Right forelimb (tissue), 1 donor: ENCODE measurements around the gene GRK1.

Experiments
- DNase-seq: peaks from one replicate; pipeline ENCODE4 v3.0.0-alpha.2; 2018

The GRK1 gene

DNA sequence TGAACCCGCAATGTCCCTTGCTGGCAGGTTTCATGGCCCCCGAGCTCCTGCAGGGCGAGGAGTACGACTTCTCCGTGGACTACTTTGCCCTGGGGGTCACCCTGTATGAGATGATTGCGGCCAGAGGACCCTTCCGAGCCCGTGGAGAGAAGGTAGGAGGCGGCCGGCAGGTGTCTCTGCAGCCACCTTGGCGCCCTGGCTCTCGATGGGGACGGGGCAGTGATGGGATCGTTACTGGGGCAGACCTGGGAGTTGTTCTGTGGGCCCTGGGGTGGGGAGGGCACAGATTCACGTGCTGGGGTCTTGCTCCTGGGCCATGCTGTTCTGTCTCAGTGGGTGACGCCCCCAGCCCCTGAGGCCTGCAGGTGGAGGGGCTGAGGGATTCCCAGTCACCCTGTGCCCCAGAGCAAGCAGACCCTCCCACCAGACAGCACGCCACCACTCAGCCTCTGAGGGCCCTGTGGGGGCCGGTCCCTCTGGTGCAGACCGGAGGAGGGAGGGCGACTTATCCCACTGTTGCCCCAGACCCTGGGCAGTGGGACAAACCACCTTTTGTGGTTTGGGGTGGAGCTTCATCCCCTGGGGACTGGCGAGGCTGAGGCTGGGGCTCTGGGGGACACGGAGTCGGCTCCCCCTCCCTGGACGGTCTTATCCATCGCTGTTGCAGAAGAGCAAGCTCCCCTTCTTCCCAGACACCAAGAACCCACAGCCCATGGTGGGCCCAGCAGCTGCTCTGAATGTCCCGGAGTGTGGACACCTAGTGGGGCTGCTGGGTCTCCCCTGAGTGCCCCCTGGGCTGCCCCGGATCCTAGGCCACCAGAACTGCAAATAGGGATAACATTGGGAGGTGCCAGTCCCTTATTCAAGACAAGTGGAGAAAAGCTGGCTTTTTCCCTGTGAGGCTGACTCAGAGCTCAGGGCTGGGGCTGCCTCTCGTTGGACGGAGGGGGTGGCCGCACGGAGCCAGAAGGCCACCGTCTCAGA lies 64.5 kb downstream of the GRK1 start:
- no peak for DNase-seq

DNA sequence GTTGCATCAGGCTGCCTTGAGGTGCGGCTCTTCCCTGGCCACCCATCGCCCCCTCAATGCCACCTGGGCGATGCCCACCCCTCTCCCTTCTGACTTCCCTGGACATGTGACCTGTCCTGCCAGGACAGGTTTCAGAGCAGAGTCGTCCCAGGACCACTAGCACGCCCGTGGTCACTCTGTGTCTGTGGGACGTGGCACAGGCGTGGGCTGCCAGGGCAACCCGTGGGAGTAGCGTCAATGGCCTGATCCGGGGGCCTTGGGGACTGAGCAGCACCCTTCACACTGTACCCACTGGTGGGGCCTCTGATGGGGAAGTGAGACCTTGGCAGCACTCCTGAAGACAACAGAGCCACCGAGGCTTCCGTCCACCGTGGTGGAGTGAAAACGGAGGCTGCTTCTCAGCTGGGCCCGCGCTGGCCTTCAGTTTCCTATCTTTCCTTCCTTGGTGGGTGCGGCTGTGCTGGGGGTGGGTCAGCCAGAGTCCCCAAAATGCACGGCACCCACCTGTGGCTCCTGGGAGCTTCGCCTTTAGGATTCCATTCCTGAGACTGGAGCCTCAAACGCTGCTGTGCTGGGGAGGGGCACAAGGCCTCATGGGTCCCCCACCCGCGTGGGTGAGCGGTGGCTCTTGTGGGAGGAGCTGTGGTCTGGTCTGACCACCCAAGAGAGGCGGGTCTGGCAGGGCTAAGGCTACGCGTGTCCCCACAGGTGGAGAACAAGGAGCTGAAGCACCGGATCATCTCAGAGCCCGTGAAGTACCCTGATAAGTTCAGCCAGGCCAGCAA lies 65.3 kb downstream of the GRK1 start:
- DNase-seq: no peak

DNA sequence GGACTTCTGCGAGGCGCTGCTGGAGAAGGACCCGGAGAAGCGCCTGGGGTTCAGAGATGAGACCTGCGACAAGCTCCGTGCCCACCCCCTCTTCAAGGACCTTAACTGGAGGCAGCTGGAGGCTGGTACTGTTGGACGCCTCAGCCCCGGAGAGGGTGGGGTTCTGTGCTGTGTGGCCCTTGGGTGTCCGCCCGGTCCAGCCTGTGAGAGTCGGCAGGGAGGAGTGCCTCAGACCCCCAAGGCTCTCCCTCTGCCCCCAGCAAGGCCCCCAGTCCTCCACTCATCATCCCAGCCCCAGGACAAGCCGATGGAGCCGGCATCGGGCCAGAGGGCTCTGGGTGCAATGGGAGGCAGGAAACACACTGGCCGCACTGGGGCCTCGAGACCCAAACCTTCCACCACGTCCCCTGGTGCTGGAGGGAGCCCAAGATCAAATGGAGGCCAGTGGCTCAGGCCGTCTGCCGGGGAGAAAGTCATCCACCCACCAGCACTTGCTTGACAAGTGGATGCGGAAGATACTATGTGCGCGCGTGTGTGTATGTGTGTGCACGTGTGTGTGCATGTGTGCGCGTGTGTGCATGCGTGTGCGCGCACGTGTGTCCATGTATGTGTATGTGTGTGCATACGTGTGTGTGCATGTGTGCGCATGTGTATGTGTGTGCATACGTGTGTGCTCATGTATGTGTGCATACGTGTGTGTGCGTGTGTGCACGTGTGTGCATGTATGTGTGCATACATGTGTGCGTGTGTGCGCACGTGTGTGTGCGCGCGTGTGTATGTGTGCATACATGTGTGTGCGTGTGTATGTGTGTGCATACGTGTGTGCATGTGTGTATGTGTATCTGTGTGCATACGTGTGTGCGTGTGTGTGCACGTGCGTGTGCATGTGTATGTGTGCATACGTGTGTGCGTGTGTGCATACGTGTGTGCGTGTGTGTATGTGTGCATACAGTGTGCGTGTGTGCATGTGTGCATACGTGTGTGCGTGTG lies 66.2 kb downstream of the GRK1 start:
- no peak for DNase-seq

- DNase-seq: no peak
Measured at GRCh38 chr13:113734099-113734825, 67.2 kb downstream of the GRK1 start.

- DNase-seq: no peak
Measured at GRCh38 chr13:113734826-113735125, 67.8 kb downstream of the GRK1 start.

DNA sequence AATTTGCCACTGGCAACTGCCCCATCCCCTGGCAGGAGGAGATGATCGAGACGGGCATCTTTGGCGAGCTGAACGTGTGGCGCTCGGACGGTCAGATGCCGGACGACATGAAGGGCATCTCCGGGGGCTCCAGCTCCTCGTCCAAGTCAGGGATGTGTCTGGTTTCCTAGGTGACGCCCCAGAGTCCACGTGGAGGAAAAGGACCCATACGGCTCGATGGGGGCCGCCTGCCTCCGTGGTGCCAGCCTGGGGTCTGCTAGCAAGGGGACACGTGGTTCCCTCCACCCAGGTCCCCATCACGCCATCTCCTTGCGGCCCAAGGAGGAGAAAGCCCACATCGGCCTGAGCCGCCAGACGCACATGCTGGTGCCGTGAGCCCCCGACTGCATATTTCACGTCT lies 68.2 kb downstream of the GRK1 start:
- no peak for DNase-seq

GRCh38 chr13:113735750-113736149 lies 68.7 kb downstream of the GRK1 start:
- no peak for DNase-seq

DNA sequence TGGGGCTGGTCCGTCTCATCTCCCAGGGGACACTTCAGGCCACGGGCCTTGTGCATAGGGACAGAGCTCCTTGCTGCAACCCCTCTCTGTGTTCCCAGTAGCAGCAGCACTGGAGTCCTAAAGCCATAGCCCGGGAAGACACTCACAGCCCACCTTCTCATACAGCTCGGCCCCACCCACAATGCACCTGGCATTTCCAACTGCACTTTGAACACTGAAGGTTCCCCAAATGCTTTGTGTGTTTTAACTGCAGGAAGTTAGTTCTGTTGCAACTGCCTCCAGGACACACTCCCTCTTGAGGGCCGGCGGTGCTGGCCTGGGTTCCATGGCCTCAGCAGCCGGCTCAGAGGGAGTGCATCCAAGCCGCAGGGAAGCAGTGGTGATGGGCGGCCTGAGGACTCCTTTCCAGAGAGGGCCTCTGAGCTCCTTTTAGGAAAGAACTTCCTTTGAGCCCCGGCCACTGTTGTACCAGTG lies 69.3 kb downstream of the GRK1 start:
- DNase-seq: no peak

GRCh38 chr13:113737803-113738202 lies 70.8 kb downstream of the GRK1 start:
- no peak for DNase-seq

DNA sequence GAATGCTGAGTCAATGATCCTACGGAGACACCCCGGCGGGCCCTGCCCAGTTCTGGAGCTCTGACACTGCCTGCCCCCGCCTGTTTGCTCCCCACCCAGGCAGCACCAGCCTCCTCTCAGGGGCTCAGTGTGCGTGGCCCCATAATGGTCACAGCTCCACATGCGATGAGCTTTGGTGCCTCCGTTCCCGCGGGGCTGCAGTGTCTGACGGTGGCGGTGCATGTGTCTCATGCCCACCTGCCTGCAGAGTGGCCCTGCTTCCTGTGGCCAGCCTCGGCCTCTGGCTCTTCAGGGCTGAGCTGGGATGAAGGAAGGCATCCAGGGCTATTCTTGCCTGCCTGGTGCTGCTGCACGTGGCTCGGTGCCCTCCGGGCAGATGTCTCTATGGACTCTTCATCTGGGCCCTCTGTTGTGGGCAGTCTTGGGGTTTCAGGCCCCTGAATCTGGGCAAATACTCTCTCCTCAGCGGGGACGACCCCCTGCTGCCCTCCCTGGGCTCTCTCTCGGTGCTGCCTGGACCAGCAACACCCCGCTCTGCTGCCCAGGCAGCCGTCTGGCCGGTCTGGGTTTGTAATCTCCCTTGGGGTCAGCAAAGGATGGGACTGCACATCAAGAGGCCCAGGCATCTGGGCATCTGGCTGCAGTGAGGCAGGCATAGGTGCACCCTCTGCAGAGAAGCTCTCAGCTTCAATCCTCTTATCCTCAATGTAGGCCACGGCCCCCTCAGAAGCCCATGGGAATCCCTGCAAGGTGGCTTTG lies 72.7 kb downstream of the GRK1 start:
- DNase-seq: no peak

GRCh38 chr13:113740286-113740556 lies 73.2 kb downstream of the GRK1 start:
- DNase-seq: no peak

- no peak for DNase-seq
Measured at GRCh38 chr13:113740661-113741060, 73.6 kb downstream of the GRK1 start.

- DNase-seq: no peak
Measured at GRCh38 chr13:113741191-113741668, 74.2 kb downstream of the GRK1 start.

- no peak for DNase-seq
Measured at GRCh38 chr13:113742000-113742441, 75.0 kb downstream of the GRK1 start.

- no peak for DNase-seq
Measured at GRCh38 chr13:113742445-113743120, 75.6 kb downstream of the GRK1 start.

DNA sequence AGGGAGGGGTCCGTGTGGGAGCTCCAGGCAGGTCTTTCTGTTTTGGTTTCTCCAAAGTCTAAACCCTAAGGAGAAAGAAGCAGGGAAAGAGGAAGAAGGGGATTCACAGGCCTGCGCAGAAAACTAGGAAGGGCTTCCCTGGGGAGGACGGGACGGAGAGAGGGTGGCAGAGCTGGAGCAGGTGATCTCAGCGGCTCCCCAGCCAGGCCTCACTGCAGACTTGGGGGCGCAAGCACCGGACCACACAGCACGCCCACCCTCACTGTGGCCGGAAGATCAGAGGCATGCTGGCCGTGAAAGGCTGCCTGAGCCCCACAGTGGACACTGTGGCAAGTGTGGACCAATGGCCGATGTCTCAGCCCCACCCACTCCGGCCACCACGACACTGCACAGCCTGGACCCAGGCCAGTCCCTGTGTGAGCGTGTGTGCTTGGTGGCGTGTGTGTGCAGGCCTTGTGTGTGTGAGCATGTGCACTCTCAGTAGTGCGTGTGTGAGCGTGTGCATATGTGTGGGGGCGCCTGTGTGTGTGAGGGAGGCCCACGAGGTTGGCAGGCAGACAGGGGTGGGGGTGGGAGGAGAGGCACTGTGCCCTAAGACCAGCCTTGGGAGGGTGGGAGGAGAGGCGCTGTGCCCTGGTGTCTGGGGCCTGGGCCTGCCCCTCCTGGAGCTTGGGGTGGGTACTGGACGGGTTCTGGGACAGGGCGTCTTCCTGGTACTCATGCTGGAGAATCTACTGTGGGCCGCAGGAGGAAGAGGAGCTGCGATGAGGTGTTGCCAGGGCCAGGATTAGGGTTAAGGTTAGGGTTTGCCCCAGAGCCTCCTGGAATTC lies 76.6 kb downstream of the GRK1 start:
- no peak for DNase-seq

DNA sequence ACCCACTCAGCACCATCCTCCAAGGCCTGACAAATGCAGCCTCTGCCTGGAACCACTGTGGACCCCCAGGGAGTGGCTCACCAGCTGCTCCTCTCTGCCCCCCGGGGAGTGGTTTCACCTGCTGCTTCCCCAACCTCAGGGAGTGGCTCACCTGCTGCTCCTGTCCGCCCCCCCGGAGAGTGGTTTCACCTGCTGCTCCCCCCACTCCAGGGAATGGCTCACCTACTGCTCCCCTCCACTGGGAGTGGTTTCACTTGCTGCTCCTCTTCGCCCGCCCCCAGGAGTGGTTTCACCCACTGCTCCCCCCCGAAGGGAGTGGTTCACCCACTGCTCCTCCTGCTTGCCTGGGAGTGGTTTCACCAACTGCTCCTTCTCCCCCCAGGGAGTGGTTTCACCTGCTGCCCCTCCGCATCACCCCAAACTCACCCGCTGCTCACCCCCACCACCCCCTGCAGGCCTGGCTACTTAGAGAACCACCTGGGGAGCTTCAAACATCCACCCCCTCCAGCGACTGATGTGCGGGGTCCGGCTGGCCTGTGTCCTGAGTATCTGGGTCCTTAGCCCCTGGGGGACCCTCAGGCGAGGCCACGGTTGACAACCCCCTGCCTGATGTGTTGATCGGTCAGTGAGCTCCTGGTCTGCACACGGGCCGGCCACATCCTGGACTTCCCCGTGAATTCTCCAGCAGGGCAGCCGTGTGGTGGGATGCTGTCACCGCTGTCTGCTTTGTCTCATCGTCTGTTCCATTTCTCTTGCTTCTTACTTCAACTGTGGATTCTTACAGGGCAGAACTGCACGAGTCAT lies 77.4 kb downstream of the GRK1 start:
- DNase-seq: no peak

GRCh38 chr13:113745059-113745458 lies 78.0 kb downstream of the GRK1 start:
- DNase-seq: no peak
